Naive B cell (primary cell): ENCODE results near the gene FAM13B. TPM values are rescaled to one million over a fixed set of nuclear protein-coding genes. Genes with fewer than 3 reads are reported as not detected.
"Not testable (repeated sequence)": the region's sequence is repeated elsewhere in the genome, so short reads cannot be mapped to it uniquely, and the experiment has no call there.

Experiments
- ATAC-seq, 2 donors: fragments of 150-1000 bp; cut with Tn5 transposase; 2 replicates each; pipeline ENCODE4 v1.10.0; 2021; ENCODE audit warnings: low read depth in 2 of 2, mild to moderate bottlenecking in 2 of 2, moderate library complexity in 2 of 2
- DNase-seq: peaks from one replicate; pipeline ENCODE4 v3.0.0; 2022
- H3K27ac Mint-ChIP-seq, 6 donors: one replicate each; pipeline ENCODE4 v1.8.0; 2020 to 2022; ENCODE audit warnings: mild to moderate bottlenecking in 6 of 6, mixed read lengths in 6 of 6, moderate library complexity in 5 of 6, inconsistent platforms in 2 of 6
- H3K27me3 Mint-ChIP-seq, 3 donors: one replicate each; pipeline ENCODE4 v1.8.0; 2021 to 2022; ENCODE audit warnings: mixed read lengths in 3 of 3, mild to moderate bottlenecking in 1 of 3
- H3K36me3 Mint-ChIP-seq, 2 donors: one replicate each; pipeline ENCODE4 v1.8.0; 2020 to 2022; ENCODE audit warnings: mixed read lengths in 2 of 2, inconsistent platforms in 1 of 2, mild to moderate bottlenecking in 1 of 2
- H3K4me1 Mint-ChIP-seq, 3 donors: one replicate each; pipeline ENCODE4 v1.8.0; 2020 to 2022; ENCODE audit warnings: mixed read lengths in 3 of 3, inconsistent platforms in 1 of 3, mild to moderate bottlenecking in 1 of 3, moderate library complexity in 1 of 3
- H3K4me3 Mint-ChIP-seq, 8 donors: one replicate each; pipeline ENCODE4 v1.8.0; 2020 to 2022; ENCODE audit warnings: mild to moderate bottlenecking in 8 of 8, mixed read lengths in 8 of 8, moderate library complexity in 8 of 8, inconsistent platforms in 2 of 8
- H3K9me3 Mint-ChIP-seq, 7 donors: one replicate each; pipeline ENCODE4 v1.8.0; 2020 to 2022; ENCODE audit warnings: mixed read lengths in 7 of 7, mild to moderate bottlenecking in 5 of 7, inconsistent platforms in 2 of 7, moderate library complexity in 1 of 7
- polyA plus RNA-seq, 6 donors: library from polyadenylated mRNA; unstranded; fragments of 300-500 nt; fragmentation: Illumina TruSeq; gene quantifications; one replicate each; pipeline ENCODE4 v1.2.3, GENCODE V29; 2021; ENCODE audit warnings: low read depth in 6 of 6

FAM13B gene
- polyA plus RNA-seq, 6 donors from 2014 or later = 34.6 to 50.7 (median 41.0) TPM

DNA sequence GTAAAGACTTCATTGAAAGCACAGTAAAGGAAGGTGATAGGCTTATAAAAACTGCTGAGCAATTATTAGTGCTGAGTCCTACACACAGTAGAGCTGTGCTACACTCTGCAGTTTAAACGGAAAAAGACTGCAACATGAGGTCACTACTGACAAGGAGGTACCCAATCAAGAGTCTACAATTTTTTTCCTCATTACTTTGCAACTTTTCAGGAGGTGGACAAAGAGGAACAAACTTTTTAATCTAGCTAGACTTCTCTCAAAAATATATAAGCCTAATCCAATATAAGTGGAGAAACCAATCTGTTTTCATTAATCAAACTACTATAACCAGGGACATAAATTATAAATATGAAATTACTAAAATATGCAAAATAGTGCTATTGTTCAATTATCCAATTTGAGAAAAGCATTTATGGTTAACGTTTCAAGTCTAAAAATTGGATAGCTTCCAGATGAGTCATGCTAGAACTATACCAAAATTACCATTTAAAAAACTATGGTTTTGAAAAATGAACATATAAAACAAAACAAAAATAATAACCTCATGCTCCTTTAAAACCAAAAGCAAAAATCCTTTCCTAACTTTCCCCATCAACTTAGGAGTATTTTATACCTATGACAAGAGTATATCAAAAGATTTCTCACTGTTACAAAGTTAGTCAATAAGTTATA lies 37.7 kb downstream of the FAM13B start:
- no peaks in the 10 kb centered on the region for H3K27me3 Mint-ChIP-seq
- peak overlapping the region in 3 of 6 donors; percentile 10 to 68 (median 18) for H3K27ac Mint-ChIP-seq
- peaks cover 19 to 34% of the 10 kb centered on the region in 2 donors for H3K36me3 Mint-ChIP-seq
- no peak for DNase-seq
- no peak for ATAC-seq
- no peak overlapping the region for H3K4me3 Mint-ChIP-seq
- peaks cover 0 to 14% (median 12%) of the 10 kb centered on the region in 7 donors for H3K9me3 Mint-ChIP-seq
- peaks cover 18 to 31% (median 25%) of the 10 kb centered on the region in 3 donors for H3K4me1 Mint-ChIP-seq

DNA sequence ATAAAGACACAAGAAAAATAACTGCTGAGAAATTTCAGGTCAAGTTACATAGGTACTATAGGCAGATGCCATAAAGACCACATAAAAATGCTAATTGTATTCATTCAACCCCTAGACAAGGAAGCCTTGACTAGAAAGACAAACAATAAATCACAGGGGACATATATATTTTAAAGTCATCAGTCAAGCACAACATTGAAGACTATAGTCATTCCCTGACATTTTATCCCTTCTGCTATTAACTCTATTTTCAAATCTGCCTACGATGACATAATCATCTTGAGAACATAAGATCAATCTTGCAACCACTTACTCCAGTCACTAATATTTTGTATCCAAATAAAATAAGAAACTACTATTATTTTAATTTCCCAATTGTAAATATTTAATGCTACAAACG lies 38.3 kb downstream of the FAM13B start:
- H3K4me1 Mint-ChIP-seq = peaks cover 17 to 31% (median 25%) of the 10 kb centered on the region in 3 donors
- H3K4me3 Mint-ChIP-seq = no peak overlapping the region
- H3K36me3 Mint-ChIP-seq = peaks cover 19 to 28% of the 10 kb centered on the region in 2 donors
- ATAC-seq (no peak), DNase-seq (no peak)
- no peak overlapping the region for H3K27ac Mint-ChIP-seq
- no peaks in the 10 kb centered on the region for H3K27me3 Mint-ChIP-seq
- H3K9me3 Mint-ChIP-seq = peaks cover 0 to 14% (median 10%) of the 10 kb centered on the region in 7 donors

DNA sequence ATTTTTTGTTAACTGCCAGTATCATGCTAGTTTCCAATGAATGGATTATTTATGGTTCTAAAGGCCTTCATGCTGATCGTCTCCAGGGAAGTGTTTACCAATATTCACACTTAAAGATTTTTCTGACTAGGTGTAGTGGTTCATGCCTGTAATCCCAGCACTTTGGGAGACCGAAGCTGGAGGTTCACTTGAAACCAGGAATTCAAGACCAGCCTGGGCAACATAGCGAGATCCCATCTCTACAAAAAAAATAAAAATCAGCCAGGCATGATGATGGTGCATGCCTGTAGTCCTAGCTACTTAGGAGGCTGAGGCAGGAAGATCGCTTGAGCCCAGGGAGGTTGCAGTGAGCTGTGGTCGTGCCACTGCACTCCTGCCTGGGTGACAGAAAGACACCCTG lies 43.5 kb downstream of the FAM13B start:
- Mint-ChIP-seq H3K4me1 (peaks cover 5 to 8% (median 7%) of the 10 kb centered on the region in 3 donors), H3K27ac (peak overlapping the region in 3 of 6 donors; percentile 14 to 30 (median 16)), H3K4me3 (no peak overlapping the region), H3K36me3 (peaks cover 3 to 20% of the 10 kb centered on the region in 2 donors), H3K9me3 (no peaks in the 10 kb centered on the region), H3K27me3 (no peaks in the 10 kb centered on the region)
- ATAC-seq (no peak), DNase-seq (no peak)

DNA sequence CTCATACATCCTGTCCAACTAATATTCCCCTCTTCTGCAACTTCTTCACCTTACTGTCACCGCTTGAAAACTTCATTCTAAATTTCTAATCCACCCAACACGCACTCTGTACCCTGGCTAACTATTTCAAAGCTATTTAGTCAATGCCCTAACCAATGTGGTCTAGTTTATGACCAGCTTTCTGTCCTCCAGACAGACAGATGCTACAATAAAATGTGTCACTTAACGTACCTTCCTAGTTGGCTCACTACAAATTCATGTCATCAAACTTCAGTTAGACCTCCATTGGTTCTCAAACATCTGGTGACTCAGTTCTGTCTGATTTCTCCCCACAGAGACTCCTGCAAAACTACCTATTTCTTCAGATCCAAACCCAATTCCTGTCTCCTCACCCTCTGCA lies 57.7 kb downstream of the FAM13B start:
- Mint-ChIP-seq H3K9me3 (peaks cover 0 to 12% (median 3%) of the 10 kb centered on the region in 7 donors), H3K36me3 (peaks cover 41 to 46% of the 10 kb centered on the region in 2 donors), H3K27me3 (no peaks in the 10 kb centered on the region), H3K4me3 (no peak overlapping the region), H3K4me1 (peaks cover 0 to 15% (median 5%) of the 10 kb centered on the region in 3 donors), H3K27ac (peak overlapping the region in 4 of 6 donors; percentile 1 to 32 (median 8))
- DNase-seq (no peak), ATAC-seq (no peak)

DNA sequence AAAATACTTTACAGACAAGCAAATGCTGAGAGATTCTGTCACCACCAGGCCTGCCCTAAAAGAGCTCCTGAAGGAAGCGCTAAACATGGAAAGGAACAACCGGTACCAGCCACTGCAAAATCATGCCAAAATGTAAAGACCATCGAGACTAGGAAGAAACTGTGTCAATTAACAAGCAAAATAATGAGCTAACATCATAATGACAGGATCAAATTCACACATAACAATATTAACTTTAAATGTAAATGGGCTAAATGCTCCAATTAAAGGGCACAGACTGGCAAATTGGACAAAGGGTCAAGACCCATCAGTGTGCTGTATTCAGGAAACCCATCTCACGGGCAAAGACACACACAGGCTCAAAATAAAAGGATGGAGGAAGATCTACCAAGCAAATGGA lies 62.5 kb downstream of the FAM13B start:
- DNase-seq, ATAC-seq, H3K27ac Mint-ChIP-seq, H3K27me3 Mint-ChIP-seq, H3K4me1 Mint-ChIP-seq: not testable (repeated sequence)
- H3K4me3 Mint-ChIP-seq = peak overlapping the region in 1 of 8 donors; percentile 70
- H3K36me3 Mint-ChIP-seq = peaks cover 19 to 27% of the 10 kb centered on the region in 2 donors
- H3K9me3 Mint-ChIP-seq = peaks cover 0 to 17% (median 6%) of the 10 kb centered on the region in 7 donors

DNA sequence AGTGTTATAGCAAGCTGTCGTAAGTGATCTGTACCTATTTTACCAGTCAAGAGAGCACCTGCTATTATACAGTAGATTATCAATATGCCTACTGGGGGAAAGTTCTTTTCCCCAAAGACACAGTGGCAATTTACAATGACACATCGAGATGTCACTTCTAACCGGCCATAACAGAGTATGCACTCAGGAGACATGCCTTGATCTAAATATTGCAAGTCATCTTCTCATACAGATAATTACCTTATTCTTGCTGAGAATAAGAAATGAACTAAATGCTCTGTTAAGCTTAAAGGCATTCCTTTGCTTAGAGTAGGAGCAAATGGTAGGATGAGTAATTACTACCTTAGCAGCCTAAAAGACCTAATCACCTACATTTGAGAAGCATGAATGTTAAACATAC lies 72.1 kb downstream of the FAM13B start:
- Mint-ChIP-seq H3K4me3 (no peak overlapping the region), H3K36me3 (peaks cover 26 to 27% of the 10 kb centered on the region in 2 donors), H3K27ac (peak overlapping the region in 3 of 6 donors; percentile 19 to 26 (median 24)), H3K4me1 (peaks cover 0 to 5% (median 0%) of the 10 kb centered on the region in 3 donors), H3K9me3 (no peaks in the 10 kb centered on the region), H3K27me3 (no peaks in the 10 kb centered on the region)
- no peak for ATAC-seq
- no peak for DNase-seq

DNA sequence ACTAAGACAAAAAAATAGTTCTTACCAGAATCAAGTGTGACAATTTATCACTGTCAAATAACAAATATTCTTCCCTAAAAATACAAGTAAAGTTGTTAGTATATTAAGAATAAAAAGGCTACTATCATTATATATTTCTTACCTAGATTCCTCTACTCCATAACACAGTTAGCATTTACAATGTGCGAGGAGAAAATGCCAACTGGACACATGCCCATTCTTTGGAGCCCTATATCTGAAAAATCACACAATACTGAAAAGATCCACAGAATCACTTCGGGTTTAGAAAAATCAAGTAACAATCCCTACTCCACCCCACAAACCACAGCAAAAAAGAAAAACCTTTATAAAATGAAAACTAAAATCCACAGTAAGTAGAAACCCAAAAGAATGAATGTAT lies 72.7 kb downstream of the FAM13B start:
- Mint-ChIP-seq H3K27ac (peak overlapping the region in 5 of 6 donors; percentile 26 to 80 (median 65)), H3K4me1 (no peaks in the 10 kb centered on the region), H3K27me3 (no peaks in the 10 kb centered on the region), H3K9me3 (no peaks in the 10 kb centered on the region), H3K4me3 (no peak overlapping the region), H3K36me3 (peaks cover 20 to 26% of the 10 kb centered on the region in 2 donors)
- ATAC-seq (no peak), DNase-seq (no peak)

DNA sequence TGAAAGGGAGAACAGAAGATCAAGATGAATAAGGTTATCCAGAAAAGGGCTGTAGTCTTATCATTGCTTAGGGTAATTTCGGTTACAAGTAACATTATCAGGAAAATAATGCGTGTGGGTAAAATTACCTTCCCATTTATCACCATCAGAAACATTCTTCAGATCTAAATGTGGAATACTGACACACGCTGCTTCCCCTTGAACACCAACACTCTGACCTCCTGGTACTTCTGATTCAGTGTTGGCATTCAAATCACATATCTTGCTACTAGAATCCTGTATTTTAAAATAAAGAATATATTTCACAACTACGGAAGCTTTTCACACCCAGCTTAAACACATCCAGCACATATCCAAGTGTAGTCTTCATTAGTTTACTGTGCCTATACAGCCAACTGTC lies 73.4 kb downstream of the FAM13B start:
- Mint-ChIP-seq H3K36me3 (peaks cover 19 to 26% of the 10 kb centered on the region in 2 donors), H3K4me1 (no peaks in the 10 kb centered on the region), H3K27ac (peak overlapping the region in 1 of 6 donors; percentile 7), H3K4me3 (no peak overlapping the region), H3K9me3 (no peaks in the 10 kb centered on the region), H3K27me3 (no peaks in the 10 kb centered on the region)
- no peak for ATAC-seq
- no peak for DNase-seq

DNA sequence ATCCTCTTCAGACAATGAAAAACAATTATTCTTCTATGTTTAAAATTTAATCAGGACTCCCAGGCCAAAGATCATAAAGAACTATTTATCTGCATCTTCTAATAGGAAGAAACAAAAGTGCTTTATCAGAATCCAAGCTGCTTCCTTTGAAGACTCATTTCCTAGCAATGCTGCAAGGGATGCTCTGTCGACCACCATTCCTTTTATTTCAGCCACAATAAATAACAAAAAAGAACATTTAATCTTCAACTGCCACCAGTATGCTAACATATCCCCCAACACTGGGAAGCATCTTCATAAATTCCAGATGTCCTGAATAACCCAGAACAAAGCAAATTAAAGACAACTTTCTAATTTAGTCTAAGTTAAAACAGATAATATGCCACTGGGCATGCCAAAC lies 74.9 kb downstream of the FAM13B start:
- H3K4me1 Mint-ChIP-seq = no peaks in the 10 kb centered on the region
- H3K4me3 Mint-ChIP-seq = no peak overlapping the region
- ATAC-seq (no peak), DNase-seq (no peak)
- peaks cover 22 to 34% of the 10 kb centered on the region in 2 donors for H3K36me3 Mint-ChIP-seq
- peak overlapping the region in 1 of 6 donors; percentile 19 for H3K27ac Mint-ChIP-seq
- H3K27me3 Mint-ChIP-seq = no peaks in the 10 kb centered on the region
- H3K9me3 Mint-ChIP-seq = no peaks in the 10 kb centered on the region

DNA sequence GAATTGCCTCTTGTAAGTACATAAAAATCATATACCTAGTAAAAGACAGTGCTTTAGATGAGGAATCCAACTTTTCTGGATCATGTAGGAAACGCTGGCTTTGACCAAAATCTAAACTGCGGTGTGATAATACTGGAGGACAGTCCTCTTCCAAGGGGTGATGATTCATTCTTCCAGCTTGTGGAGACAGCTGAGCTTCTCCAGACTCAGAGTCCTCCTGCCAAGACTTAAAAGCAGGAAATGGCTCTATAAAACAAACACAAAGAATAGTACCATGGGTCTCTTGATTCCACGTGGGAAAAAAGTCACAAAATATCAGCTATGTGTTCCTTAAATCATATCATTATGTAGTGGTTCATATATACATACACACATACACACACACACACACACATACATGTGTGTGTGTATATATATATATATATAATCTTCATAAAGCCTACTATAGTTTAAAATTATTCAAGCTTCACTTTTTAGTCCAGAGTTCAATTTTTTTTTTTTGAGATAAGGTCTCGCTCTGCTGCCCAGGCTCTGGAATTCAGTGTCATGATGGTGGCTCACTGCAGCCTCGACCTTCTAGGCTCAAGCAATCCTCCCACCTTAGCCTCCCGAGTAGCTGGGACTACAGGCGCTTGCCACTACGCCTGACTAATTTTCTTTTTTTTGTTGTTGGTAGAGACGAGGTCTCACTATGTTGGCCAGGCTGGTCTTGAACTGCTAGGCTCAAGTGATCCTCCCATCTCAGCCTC lies 78.6 kb downstream of the FAM13B start:
- Mint-ChIP-seq H3K9me3 (no peaks in the 10 kb centered on the region), H3K36me3 (peaks cover 32 to 36% of the 10 kb centered on the region in 2 donors), H3K4me1 (peaks cover 3 to 8% (median 6%) of the 10 kb centered on the region in 3 donors), H3K27me3 (no peaks in the 10 kb centered on the region), H3K4me3 (no peak overlapping the region), H3K27ac (peak overlapping the region in 3 of 6 donors; percentile 24 to 56 (median 47))
- ATAC-seq (no peak), DNase-seq (no peak)

DNA sequence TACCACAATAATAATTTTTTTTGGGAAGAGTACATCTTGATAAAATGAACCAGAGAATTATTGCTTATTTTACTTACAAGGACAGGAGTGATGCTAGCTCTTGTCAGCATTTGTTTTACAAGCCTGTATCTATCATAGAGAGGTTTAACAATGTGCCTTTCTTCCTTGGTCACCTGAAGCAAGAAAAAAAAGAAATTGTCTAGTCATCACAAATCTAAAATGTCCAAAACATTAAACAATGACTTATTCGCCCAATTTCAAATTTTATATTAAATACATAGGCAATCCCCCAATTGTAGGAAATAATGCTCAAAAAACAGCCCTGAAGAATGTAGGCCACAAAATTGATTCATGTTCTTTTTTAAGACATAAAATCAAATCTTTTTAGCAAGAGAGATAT lies 87.1 kb downstream of the FAM13B start:
- Mint-ChIP-seq H3K4me3 (no peak overlapping the region), H3K36me3 (peaks cover 34 to 36% of the 10 kb centered on the region in 2 donors), H3K9me3 (peaks cover 0 to 4% (median 0%) of the 10 kb centered on the region in 7 donors), H3K27ac (peak overlapping the region in 2 of 6 donors; percentile 15), H3K4me1 (peaks cover 3 to 8% (median 6%) of the 10 kb centered on the region in 3 donors), H3K27me3 (no peaks in the 10 kb centered on the region)
- no peak for DNase-seq
- ATAC-seq = no peak

DNA sequence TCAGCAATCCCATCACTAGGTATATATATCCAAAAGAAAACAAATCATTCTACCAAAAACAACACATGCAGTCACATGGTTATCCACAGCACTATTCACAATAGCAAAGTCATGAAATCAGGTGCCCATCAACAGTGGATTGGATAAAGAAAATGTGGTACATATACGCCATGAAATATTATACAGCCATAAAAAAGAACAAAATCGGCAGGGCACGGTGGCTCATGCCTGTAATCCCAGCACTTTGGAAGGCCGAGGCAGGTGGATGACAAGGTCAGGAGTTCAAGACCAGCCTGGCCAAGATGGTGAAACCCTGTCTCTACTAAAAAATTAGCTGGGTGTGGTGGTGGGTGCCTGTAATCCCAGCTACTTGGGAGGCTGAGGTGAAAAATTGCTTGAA lies 88.6 kb downstream of the FAM13B start:
- not testable (repeated sequence) for ATAC-seq, H3K4me1 Mint-ChIP-seq, H3K9me3 Mint-ChIP-seq, H3K4me3 Mint-ChIP-seq, H3K27me3 Mint-ChIP-seq, DNase-seq
- peak overlapping the region in 2 of 6 donors; percentile 44 to 59 for H3K27ac Mint-ChIP-seq
- H3K36me3 Mint-ChIP-seq = peaks cover 23 to 27% of the 10 kb centered on the region in 2 donors

DNA sequence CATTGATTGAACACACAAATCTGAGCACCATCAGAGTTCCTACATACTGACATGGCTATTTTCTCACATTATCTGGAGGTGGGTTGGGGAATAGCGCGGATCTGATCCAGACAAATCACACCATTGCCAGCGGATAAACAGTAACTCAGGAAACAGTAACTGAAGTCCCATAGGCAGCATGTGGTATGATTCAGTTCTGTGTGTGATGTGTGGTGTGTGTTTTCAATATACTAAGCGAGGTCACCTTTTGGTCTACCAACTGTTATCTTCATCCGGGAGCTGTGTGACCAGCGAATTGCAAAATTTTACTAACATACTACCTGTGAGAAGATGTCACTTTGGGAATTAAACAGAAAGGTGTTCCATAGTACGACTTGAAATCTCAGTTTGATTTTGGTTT lies 93.5 kb downstream of the FAM13B start:
- DNase-seq = no peak
- Mint-ChIP-seq H3K27ac (no peak overlapping the region), H3K36me3 (peaks cover 21 to 32% of the 10 kb centered on the region in 2 donors), H3K4me1 (peaks cover 13 to 18% (median 13%) of the 10 kb centered on the region in 3 donors), H3K27me3 (no peaks in the 10 kb centered on the region), H3K9me3 (peaks cover 0 to 2% (median 0%) of the 10 kb centered on the region in 7 donors), H3K4me3 (no peak overlapping the region)
- ATAC-seq = no peak
